ENCODE data around the gene TBL1X.

- TF ChIP-seq CTCF (IDR thresholded peaks at IDR 0.05) (no peak), POLR2AphosphoS5 (IDR thresholded peaks at IDR 0.05) (no peak), POLR2A (IDR thresholded peaks at IDR 0.05) (no peak)
Observed at GRCh38 chrX:9611436-9612145, 146.7 kb downstream of the TBL1X start.
